A549 (cell line): Measurements from ENCODE around the gene GNB1.

Source experiments
- CEBPB ChIP-seq, 2 experiments: fragments of >200 bp in 1 of 2; sonication (Bioruptor Twin) in 1 of 2; formaldehyde crosslinking in 1 of 2; IDR thresholded peaks; 2 replicates each; pipeline ENCODE4 v1.6.1; 2012 to 2016
- CHD2 ChIP-seq: fragments of 150-350 bp; IDR thresholded peaks from 2 replicates; pipeline ENCODE4 v1.6.1; 2014; ENCODE audit warnings: low read length; ENCODE audit not compliant: partially characterized antibody
- CTCF ChIP-seq: fragments of >200 bp; sonication (Bioruptor Twin); formaldehyde crosslinking; IDR thresholded peaks from 3 replicates; pipeline ENCODE4 v1.5.1; 2016
- EHMT2 ChIP-seq: fragments of 200-600 bp; sonication (generic); IDR thresholded peaks from 2 replicates; pipeline ENCODE4 v1.6.1; 2016; ENCODE audit warnings: antibody characterized with exemption, low read depth, mild to moderate bottlenecking, moderate library complexity
- HMGXB4 ChIP-seq: fragments of 250-450 bp; sonication (Bioruptor Pico); IDR thresholded peaks from 2 replicates; pipeline ENCODE4 v1.5.0; 2021; ENCODE audit warnings: mild to moderate bottlenecking, moderate library complexity, borderline replicate concordance
- JUN ChIP-seq, 2 experiments: fragments of >200 bp; sonication (Bioruptor Twin); formaldehyde crosslinking; IDR thresholded peaks; 2 replicates in 1 of 2; 3 replicates in 1 of 2; pipeline ENCODE4 v1.6.1; 2016 to 2017
- MAFK ChIP-seq: fragments of 450-650 bp; IDR thresholded peaks from 2 replicates; pipeline ENCODE4 v1.6.1; 2014; ENCODE audit not compliant: partially characterized antibody
- MAX ChIP-seq: IDR thresholded peaks from 2 replicates; pipeline ENCODE4 v1.6.1; 2012
- MYC ChIP-seq: IDR thresholded peaks from 2 replicates; pipeline ENCODE4 v1.6.1; 2012; ENCODE audit warnings: mild to moderate bottlenecking, inconsistent platforms, low read length, improper control_type of control experiment, borderline replicate concordance
- POLR2A ChIP-seq: IDR thresholded peaks from 2 replicates; pipeline ENCODE4 v1.6.1; 2012; ENCODE audit warnings: mild to moderate bottlenecking, low read length
- RAD21 ChIP-seq, 2 experiments: fragments of >200 bp in 1 of 2; sonication (Bioruptor Twin) in 1 of 2; formaldehyde crosslinking in 1 of 2; IDR thresholded peaks in 1 of 2; conservative IDR thresholded peaks in 1 of 2; 2 replicates in 1 of 2; 3 replicates in 1 of 2; pipeline ENCODE4 v1.6.1; 2012 to 2018; ENCODE audit warnings: inconsistent platforms in 1 of 2
- RCOR1 ChIP-seq: fragments of 150-350 bp; IDR thresholded peaks from 2 replicates; pipeline ENCODE4 v1.6.1; 2014; ENCODE audit warnings: antibody characterized with exemption, low read length, low read depth
- RFX5 ChIP-seq: fragments of 450-650 bp; IDR thresholded peaks from 2 replicates; pipeline ENCODE4 v1.7.1; 2014; ENCODE audit warnings: antibody characterized with exemption, mild to moderate bottlenecking, moderate library complexity
- ZFP36 ChIP-seq: fragments of 450-650 bp; IDR thresholded peaks from 2 replicates; pipeline ENCODE4 v1.6.1; 2014; ENCODE audit warnings: borderline replicate concordance; ENCODE audit not compliant: partially characterized antibody

- TF ChIP-seq CTCF (no peak), RFX5 (no peak), MAFK (no peak), MAX (no peak), POLR2A (no peak), EHMT2 (no peak), JUN (IDR thresholded peaks at IDR 0.05) (no peak), CHD2 (no peak), RAD21 (conservative IDR thresholded peaks at IDR 0.05 in 1 of 2, IDR thresholded peaks at IDR 0.05 in 1 of 2) (no peak), HMGXB4 (CRISPR knock-in tag) (no peak), ZFP36 (no peak), RCOR1 (no peak), CEBPB (IDR thresholded peaks at IDR 0.05) (no peak), MYC (no peak)
These were observed 37.2 kb downstream of the GNB1 start for GRCh38 chr1:1853593-1854257.
